Activated CD4-positive, alpha-beta T cell treated with anti-CD3 and anti-CD28 coated beads, Interleukin-2, amount 50 U/mL, for 24 hours (primary cell): Measurements from ENCODE around the gene ATG4C.
"Not testable (repeated sequence)": the region's sequence is repeated elsewhere in the genome, so short reads cannot be mapped to it uniquely, and the experiment has no call there.

Source experiments
- DNase-seq, 2 donors: peaks; one replicate each; pipeline ENCODE4 v3.0.0-alpha.2; 2020; ENCODE audit warnings: low read depth in 1 of 2, low spot score in 1 of 2

The ATG4C gene

DNA sequence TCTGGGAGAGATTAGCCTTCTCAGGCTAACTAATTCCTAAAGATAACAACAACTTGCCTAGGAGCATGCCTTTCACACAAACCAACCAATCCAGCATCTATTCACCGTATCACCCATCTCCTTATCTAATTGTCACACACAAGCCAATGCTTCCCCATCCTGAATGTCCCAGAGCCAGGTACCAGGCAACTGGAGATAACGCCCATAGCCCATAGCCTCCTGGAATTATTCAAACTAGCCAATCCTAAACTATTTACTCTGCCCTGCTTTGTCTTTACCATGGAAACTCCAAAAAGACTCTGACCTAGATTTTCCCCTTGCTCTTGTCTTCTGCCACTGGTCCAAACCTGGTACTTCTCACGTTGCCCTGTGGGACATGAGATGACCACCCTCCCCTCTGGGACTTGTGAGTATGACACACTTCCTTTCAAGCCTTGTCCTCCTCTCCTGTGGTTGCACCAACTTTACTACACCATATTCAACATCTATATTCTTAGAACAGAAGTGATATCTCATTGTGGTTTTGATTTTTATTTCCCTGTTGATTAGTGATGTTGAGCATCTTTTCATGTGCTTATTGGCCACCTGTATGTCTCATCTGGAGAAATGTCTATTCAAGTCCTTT, 8.8 kb upstream of the ATG4C start:
- no peak for DNase-seq

DNA sequence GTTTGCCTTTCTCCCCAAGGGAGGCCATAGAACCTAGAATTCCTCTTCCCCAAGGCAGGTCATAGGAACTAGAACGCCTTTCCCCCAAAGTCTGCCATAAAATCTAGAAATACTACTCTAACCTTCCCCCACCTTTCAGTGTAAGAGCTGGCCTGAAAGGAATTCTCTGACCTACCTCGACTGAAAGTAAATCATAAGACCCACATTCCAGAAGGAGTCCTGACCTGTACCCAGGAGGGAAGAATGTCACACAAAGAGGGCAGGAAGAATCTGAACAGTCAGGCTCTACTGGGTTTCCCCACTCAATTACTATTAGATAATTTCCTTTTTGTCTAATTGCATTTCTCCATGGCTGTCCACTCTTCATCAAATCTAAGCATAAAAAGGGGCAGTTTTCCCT, 5.7 kb upstream of the ATG4C start:
- DNase-seq, result no peak

DNA sequence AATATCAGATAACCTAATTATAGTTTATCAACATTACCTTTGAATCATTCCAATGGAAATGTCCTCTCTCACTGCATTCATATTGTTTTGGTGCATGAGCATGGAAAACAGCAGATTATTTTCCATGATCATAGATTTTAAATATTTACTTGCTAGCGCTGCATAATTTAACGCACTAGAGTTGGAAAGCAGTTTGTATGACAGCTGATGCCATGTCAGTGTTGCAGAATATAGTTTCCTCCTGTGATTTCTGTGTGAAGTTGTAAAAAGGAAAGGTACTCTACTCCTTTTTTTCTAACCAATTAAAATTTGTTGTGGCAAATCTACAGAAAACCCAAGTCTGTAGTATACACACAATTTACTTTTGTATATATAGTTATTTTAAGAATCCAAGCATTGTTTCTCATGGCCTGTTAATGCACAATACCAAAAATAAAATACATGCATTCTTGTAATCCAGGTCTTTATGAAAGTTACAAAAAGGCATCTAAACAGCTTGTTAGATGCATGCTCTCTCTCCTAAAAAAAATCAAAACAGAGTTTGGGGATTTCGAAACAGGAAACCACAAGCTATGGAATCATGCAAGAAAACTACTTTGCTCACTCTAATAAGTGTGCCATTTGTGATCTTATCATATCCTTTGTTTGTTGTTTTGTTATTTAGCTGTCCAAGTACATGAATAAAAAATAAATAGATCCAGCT, 1.9 kb upstream of the ATG4C start:
- DNase-seq, result no peak

DNA sequence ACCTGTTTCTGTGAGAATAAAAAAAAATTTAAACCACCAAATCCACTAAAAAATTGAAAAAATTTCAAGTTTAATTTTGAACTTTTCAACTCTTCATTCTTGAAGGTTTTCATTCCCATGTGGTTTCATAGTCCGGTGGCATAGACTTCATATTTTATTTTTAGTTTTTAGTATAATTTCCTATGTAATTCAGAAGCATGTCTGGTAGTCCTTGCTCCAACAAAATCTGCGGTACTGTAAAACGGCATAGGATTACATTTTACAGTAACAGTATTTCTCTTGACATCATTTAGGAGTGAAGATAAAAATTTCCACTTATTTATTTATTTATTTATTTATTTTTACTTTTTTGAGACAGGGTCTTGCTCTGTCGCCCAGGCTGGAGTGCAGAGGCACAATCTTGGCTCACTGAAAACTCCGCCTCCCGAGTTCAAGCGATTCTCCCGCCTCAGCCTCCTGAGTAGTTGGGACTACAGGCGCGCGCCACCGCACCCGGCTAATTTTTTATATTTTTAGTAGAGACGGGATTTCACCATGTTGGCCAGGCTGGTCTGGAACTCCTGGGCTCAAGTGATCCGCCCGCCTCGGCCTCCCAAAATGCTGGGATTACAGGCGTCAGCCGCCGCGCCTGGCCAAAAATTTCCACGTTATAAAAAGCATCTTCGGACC, 1.3 kb upstream of the ATG4C start:
- not testable (repeated sequence) for DNase-seq

DNA sequence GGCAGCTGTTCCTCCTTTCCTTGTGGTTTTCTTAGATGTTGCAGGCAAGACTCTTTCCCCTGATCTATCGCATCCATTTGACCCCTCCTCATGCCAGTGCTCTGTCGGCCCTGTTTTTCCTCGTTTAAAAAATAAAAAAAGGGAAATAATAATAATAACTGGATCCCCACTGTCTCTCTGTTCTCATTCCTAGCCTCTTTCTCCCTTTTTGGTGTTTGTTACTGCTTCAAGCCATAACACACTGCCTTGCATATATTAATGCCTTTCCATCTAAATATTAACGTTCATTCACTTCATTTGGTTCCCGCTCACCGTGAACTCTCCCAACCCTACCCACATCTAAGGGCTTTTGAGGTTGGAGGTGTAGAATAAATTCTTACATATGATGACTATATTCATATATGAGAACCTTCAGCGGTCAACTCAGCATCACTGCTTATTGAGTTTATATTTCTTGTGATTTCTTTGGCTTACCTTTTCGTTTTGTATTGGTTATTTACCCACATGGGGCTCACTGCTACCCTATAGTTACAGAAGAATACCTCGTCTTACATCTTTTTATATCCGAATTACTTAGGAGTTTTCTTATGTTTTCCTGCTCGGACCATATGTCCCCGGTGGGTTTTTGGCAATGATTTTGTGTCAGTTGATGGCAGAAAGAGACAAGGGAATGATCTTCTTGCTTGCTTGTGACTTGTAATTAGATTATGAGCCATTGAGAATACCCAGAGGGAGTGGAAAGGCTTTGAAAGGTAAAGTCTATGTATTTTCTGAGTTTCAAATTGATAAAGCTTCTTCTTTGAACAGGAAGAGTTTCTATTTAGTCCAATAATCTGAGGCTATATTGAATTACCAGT, 805 bp downstream of the ATG4C start:
- no peak for DNase-seq

DNA sequence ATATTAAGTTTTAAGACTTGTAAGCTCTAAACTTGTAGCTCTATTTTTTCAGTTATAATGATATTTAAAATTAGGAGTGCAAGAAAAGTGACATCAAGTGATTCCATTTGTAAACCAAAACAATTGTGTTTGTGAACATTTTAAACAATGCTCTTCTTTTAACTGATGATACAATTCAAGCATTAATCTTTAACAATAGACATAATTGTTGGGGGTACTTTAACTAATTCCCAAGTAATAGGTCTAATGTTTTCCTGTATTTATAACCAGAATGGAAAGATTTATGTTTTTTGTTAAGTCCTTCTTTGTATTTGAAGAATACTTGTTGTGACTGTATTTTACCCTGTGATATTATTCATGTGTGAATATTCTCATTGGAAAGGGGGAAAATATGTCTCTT, 6.8 kb downstream of the ATG4C start:
- DNase-seq, result no peak

DNA sequence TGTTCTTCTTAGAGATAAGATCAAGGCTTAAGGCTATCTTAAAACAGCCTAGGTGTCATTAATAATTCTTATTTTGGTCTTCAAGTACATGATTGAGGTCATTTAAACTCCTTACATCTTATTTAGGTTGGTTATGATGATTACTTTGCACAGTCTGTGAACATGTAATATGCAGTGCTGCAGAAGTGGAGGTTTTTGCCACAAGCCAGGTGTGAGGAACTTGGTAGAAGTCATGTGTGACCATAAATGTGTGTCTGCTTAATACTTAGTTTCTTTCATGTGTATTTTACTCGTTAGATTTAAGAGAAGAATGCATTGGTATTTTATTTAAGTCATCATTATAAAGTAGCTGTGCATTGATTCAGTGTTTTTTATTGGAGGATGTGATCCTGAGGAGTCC, 10.1 kb downstream of the ATG4C start:
- DNase-seq, result no peak

DNA sequence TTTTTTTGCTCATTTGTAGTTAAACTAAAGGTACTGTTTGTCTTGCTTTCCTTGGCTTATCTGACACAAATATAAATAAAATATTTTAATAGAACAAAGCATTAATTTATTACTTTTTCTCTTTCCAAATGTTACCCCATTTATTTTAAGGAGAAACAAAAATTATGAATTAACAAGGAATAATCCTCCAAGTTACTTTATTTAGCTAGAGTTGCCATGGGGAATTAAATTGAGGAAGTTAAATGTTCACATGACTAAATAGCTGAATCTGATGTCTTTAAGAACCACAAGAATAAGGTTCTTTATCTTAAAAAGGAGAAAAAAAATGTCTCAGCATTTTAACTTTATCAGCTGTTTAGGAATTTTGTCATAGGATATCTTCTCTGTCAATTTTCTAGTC, 12.3 kb downstream of the ATG4C start:
- no peak for DNase-seq

DNA sequence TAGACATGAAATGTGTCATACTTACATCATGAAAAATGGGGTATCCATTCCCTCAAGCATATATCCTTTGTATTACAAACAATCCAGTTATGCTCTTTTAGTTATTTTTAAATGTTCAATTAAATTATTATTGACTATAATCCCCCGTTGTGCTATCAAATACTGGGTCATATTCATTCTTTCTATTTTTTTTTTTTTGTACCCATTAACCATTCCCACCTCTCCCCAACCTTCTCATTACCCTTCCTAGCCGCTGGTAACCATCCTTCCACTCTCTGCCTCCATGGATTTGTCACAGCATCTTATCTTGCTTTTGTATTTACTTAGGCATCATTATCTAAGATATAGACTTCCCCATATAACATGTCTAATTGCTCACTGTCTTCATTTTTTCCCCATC, 15.8 kb downstream of the ATG4C start:
- DNase-seq, result no peak

DNA sequence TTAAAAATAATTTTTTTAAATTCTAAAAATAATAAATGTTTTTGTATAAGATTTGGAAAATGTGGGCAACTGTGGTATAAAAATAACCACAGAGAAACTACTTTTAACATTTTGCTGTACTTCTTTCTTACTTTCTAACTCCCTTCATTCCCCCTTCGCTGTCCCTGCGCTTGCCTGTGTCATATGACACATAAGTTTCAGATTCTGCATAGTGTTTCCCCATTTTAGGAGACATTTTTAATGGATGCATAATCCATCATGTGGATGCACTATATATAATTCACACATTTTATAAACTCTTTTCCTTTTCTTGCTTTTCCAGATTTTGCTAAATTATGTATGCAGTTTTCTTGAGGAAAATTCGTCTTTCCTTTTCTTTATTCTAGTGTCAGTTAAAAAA, 16.3 kb downstream of the ATG4C start:
- no peak for DNase-seq

DNA sequence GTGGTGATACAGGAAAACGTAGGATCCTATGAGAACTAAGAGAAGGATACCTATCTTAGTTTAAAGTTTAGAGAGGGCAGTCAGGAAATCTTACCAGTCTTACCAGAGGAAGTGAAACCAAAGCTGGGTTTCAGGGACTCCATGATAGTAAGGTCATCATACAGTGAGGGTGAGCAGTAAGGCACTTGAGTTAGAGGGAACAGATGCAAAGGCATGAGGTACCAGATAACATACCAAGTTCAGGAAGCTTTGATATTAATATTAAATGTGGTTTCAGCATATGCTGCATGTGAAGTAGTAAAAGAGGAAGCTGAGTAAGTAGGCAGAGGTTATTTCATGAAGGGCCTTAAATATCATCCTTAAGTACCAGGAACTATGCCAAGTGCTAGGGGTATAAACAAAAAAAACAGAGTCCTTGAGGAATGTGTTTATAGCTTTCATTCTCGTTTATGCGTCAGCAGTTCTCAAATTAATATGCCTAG, 16.9 kb downstream of the ATG4C start:
- DNase-seq, result no peak

DNA sequence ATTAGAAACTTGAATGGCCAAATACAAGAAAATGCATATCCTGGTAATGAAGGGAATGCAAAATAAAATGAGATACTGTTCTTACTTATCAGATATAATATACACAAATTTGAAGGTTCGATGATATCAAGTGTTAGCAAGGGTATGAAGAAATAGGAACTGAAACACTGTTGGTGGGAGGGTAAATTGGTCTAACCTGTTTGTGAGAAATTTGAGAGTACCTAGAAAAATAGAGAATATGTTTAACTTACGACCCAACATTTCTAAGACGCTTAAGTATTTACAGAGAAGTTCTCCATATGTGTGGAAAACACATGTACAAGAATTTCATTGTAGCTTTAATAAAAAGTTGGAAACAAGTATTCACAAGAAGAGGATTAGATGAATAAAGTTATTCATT, 25.9 kb downstream of the ATG4C start:
- no peak for DNase-seq

DNA sequence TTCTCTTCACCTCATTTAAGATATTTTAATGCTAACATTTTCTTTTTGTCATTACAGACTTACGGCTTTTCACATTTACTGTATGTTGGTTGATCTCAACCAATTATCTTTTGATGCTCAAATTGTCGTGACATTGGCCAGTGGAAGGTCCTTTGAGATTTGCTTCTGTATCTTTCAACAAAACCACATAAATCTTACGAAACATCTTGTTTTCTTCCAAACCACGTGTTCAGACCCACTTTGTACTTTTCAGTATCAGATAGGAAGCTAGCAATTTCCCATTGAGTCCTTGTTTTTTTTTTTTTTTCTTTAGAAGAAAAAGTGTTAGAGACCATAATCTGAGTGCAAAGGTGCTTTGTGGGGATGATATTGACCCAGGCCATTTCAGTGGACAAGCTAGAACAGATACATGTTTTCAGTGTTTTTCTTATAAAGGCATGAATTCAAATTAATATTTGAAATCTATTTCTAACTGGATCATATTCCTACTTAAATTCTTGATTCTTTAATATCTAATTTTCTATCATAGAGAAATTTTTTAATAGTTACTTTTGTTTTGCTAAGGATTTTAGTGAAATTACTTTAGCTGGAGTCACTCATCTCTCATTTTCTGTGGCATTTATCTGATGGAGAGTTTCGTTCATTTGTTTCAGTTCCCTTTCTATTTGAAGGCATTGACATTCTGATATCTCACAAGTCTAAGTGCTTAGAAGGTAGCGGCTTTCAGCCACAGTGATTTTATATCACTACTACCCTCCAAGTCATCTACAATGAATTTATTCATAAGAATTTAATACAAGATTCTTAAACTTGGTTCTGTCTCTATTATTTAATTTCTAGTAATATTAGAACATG, 26.7 kb downstream of the ATG4C start:
- DNase-seq, result no peak

DNA sequence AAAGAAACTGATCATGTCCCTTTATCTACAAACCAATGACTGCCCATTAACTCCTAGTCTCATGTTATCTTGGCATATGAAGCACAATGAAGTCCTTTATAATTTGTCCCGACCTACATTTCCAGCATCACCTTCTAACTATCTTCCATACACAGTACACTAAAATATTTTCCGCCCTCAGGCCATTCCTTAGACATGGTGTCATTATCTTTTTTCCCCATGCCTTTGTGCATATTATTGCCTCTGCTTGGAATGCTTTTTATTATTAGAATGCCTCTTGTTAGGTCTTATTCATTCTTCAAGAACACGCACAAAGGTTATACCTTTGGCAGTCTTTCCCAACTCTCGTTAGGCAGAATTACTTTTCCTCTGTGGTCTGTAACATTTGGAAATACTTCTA, 39.6 kb downstream of the ATG4C start:
- DNase-seq, result no peak

DNA sequence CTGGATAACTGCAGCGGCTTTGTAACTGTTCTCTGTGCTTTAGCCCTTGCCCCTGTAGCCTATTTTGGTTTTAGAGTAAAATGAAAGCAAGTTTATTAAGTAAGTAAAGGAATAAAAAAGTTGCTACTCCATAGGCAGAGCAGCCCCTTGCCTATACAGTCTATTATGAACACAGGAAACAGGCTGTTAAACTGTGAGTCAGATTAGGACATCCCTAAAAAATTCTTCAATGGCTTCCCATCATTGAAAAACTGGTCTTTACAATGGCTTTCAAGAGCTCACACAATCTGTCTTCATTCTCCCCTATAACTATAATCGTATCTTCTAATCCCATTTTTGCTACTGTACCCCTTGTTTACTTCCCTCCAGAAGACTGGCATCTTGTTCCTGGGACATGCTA, 43.0 kb downstream of the ATG4C start:
- no peak for DNase-seq

DNA sequence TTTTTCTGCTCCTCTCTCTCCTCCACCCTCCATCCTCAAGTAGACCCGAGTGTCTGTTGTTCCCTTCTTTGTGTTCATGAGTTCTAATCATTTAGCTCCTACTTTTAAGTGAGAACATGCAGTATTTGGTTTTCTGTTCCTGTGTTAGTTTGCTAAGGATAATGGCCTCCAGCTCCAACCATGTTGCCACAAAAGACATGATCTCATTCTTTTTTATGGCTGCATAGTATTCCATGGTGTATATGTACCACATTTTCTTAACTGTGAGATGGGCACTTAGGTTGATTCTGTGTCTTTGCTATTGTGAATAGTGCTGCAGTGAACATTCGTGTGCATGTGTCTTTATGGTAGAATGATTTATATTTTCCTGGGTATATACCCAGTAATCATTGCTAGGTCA, 43.9 kb downstream of the ATG4C start:
- not testable (repeated sequence) for DNase-seq

DNA sequence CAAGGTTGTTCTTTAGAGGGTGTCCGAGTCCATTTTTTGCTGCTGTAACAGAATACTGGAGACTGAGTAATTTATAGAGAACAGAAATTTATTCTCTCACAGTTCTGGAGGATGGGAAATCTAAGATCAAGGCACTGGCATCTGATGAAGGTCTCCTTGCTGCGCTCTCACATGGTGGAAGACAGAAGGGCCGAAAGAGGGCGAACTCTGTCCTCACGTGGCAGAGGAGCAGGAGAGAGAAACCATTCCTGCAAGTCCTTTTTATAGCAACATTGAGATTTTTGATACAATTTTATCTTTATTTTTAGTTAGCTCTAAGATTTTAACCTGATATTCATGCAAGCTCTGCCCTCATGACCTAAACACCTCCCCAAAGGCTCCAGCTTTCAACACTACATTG, 48.3 kb downstream of the ATG4C start:
- no peak for DNase-seq

DNA sequence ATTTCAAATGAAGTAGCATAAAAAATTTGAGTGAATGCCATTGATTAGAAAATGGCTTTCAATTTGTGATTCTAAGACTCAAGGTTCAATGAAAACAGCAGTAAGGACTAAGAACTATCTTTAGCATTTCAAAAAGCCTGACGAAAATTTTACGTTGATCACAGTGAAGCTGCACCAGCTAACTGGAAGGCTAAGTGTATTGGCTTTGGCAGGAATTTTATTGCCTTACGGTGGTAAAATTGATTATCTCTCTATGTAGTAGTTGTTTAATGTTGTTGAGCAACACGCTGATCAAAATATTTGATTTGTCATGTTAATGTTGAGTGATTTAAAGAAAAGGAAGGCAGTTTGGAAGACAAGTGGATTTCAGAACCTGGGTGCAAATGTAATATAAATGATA, 49.6 kb downstream of the ATG4C start:
- DNase-seq, result no peak

DNA sequence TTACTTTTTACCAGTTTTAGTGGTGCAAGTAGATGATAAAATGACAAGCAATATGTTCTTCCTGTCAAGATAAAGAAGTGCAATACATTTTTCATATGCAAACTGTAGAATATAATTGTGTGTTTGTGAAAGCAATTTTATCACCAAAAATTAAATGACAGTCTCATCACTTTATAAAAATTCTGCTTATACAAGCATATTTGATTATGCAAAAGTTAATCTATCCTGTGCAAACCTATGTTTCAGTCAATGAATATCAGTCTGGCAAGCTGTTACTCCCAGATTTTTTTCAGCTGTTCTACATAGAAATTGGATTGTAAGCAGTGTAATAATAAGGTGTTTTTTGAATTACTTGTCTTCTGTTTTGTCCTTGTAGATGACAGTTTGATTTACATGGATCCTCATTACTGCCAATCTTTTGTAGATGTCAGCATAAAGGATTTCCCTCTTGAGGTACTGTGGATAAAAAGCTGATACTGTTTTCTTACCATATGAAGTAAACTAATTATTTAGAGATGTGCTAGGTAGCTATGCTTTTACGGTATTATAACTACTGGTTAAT, 50.5 kb downstream of the ATG4C start:
- no peak for DNase-seq

DNA sequence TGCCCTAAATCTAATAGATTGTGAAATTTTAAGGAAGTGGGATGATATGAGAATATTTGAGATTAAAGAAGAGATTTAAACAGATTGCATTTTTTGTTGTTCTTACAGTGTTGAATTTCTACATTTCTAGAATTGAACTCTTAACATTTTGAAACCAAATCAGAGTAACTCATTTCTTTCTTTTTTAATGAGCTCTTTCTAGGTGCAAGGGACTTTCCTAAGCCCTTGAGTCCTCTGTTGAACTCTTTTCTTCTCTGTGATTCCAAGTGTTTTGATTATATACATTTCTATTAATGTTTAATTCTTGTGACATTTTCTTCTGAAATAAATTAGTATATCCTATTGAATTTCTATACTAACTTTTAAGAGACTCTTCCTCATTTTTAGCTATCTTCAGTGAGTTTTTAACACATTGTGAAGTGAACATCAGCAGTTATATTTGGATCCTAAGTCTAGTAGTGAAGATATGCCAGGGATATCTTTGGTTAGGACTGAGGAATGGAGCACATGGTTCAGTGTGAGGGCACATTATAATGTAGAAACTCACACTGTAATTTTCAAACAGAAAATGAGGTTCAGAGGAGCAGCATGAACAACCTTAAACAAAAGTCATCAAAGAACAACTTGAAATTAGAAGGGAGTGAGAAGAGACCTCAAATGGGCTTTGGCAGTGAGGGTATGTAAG, 53.1 kb downstream of the ATG4C start:
- no peak for DNase-seq
